Naive thymus-derived CD4-positive, alpha-beta T cell (primary cell): ENCODE data around the gene ARHGAP1. TPM values are rescaled to one million over a fixed set of nuclear protein-coding genes. Genes with fewer than 3 reads are reported as not detected.

Source experiments
- ATAC-seq: fragments of 150-1000 bp; cut with Tn5 transposase; 2 replicates; pipeline ENCODE4 v1.10.0; 2021; ENCODE audit warnings: mild to moderate bottlenecking, moderate library complexity
- CTCF ChIA-PET: fragments of 350-600 bp; sonication (Branson Sonifier 250); formaldehyde crosslinking; loops from one replicate; lab custom pipeline; 2021; ENCODE audit warnings: antibody characterized with exemption; lab: Charles Lee
- POLR2A ChIA-PET: fragments of 350-600 bp; sonication (Branson Sonifier 250); formaldehyde crosslinking; loops from one replicate; lab custom pipeline; 2021; ENCODE audit warnings: antibody characterized with exemption, inconsistent platforms; lab: Charles Lee
- DNase-seq, 9 donors: peaks; one replicate each; pipeline versions ENCODE4 v3.0.0 to v3.0.0-alpha.2; 2020 to 2022; ENCODE audit warnings: mixed read lengths in 1 of 9
- H3K27ac ChIP-seq: one replicate; pipeline ENCODE4 v1.7.0; 2013; ENCODE audit warnings: mild to moderate bottlenecking, low read depth, low read length, moderate library complexity
- H3K27me3 ChIP-seq, 2 donors: one replicate each; pipeline ENCODE4 v1.7.0; 2013; ENCODE audit warnings: low read length in 2 of 2, mild to moderate bottlenecking in 2 of 2, moderate library complexity in 2 of 2; ENCODE audit not compliant: control insufficient read depth in 2 of 2, insufficient read depth in 2 of 2
- H3K36me3 ChIP-seq, 3 experiments: 1 replicate in 2 of 3; 2 replicates in 1 of 3; pipeline ENCODE4 v1.7.0; 2013; ENCODE audit warnings: low read length in 3 of 3, mild to moderate bottlenecking in 3 of 3, moderate library complexity in 1 of 3; ENCODE audit not compliant: insufficient read depth in 3 of 3, control insufficient read depth in 2 of 3
- H3K4me1 ChIP-seq, 2 donors: one replicate each; pipeline ENCODE4 v1.7.0; 2013; ENCODE audit warnings: low read length in 2 of 2, mild to moderate bottlenecking in 2 of 2, moderate library complexity in 1 of 2; ENCODE audit not compliant: control insufficient read depth in 2 of 2, insufficient read depth in 2 of 2
- H3K4me3 ChIP-seq: 2 replicates; pipeline ENCODE4 v1.7.0; 2013; ENCODE audit warnings: mild to moderate bottlenecking, low read length
- H3K9me3 ChIP-seq, 3 experiments: 1 replicate in 2 of 3; 2 replicates in 1 of 3; pipeline ENCODE4 v1.7.0; 2013; ENCODE audit warnings: low read length in 3 of 3; ENCODE audit not compliant: control insufficient read depth in 2 of 3
- H3K27ac Mint-ChIP-seq, 9 donors: one replicate each; pipeline ENCODE4 v1.8.0; 2020 to 2022; ENCODE audit warnings: mixed read lengths in 9 of 9, mild to moderate bottlenecking in 8 of 9, moderate library complexity in 5 of 9, inconsistent platforms in 2 of 9
- H3K27me3 Mint-ChIP-seq, 5 donors: one replicate each; pipeline ENCODE4 v1.8.0; 2021 to 2022; ENCODE audit warnings: mixed read lengths in 5 of 5, mild to moderate bottlenecking in 1 of 5
- H3K36me3 Mint-ChIP-seq, 5 donors: one replicate each; pipeline ENCODE4 v1.8.0; 2020 to 2022; ENCODE audit warnings: mixed read lengths in 5 of 5, mild to moderate bottlenecking in 3 of 5, inconsistent platforms in 1 of 5
- H3K4me1 Mint-ChIP-seq, 7 donors: one replicate each; pipeline ENCODE4 v1.8.0; 2020 to 2022; ENCODE audit warnings: mixed read lengths in 7 of 7, mild to moderate bottlenecking in 3 of 7, inconsistent platforms in 1 of 7
- H3K4me3 Mint-ChIP-seq, 10 donors: one replicate each; pipeline ENCODE4 v1.8.0; 2020 to 2022; ENCODE audit warnings: mild to moderate bottlenecking in 10 of 10, mixed read lengths in 10 of 10, moderate library complexity in 6 of 10, inconsistent platforms in 2 of 10
- H3K9me3 Mint-ChIP-seq, 11 donors: one replicate each; pipeline ENCODE4 v1.8.0; 2020 to 2022; ENCODE audit warnings: mixed read lengths in 11 of 11, mild to moderate bottlenecking in 4 of 11, inconsistent platforms in 1 of 11, moderate library complexity in 1 of 11
- intact Hi-C, 2 donors: fragments of 100-400 bp; cut with micrococcal nuclease; formaldehyde crosslinking; loops; one replicate each; pipeline ENCODE4 v1.15.1; 2023
- polyA plus RNA-seq, 2 donors: library from polyadenylated mRNA; unstranded; fragments of 300-500 nt; fragmentation: Illumina TruSeq; gene quantifications; one replicate each; pipeline ENCODE4 v1.2.3, GENCODE V29; 2021
- total RNA-seq, 6 experiments: library from RNA in 5 of 6; stranded (reverse) in 5 of 6; gene quantifications; 1 replicate in 5 of 6; 2 replicates in 1 of 6; pipeline ENCODE4 v1.2.3 and lab custom pipeline; 2021 to 2026

ARHGAP1 gene
- total and polyA plus RNA-seq, 7 experiments from 2014 or later = 44.2 to 82.5 (median 64.6) TPM

DNA sequence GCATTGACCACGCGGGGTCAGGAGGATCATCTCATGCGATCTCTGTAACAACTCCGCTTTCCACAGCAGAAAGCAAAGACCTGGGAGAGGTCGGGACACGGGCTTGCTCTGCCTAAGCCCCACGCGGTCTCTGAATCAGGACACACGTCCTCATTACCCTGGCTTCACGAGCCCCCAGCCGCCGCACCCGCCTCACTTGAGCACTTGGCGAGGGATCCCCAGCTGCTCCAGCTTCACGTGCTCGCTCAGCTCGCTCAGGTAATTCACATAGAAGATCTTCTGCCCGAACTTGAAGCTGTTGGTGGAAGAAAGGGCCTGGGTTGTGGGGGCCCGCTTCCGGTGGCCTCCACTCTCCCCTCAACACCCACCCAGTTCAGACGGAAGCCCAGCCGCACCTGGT is 19.6 kb downstream of the ARHGAP1 start:
- H3K4me1 ChIP-seq = peaks cover 0 to 16% of the 10 kb centered on the region in 2 donors
- intact Hi-C loops = no loop called here
- H3K4me3 ChIP-seq = no peak overlapping the region
- no peak for ATAC-seq
- CTCF ChIA-PET = no interaction called here
- DNase-seq = no peak
- Mint-ChIP-seq H3K9me3 (no peaks in the 10 kb centered on the region), H3K4me3 (no peak overlapping the region), H3K36me3 (peaks cover 0 to 42% (median 10%) of the 10 kb centered on the region in 5 donors), H3K27me3 (no peaks in the 10 kb centered on the region), H3K4me1 (peaks cover 10 to 28% (median 19%) of the 10 kb centered on the region in 7 donors), H3K27ac (peak overlapping the region in 1 of 9 donors; percentile 43)
- no peaks in the 10 kb centered on the region for H3K9me3 ChIP-seq
- H3K36me3 ChIP-seq = peaks cover 6 to 60% (median 10%) of the 10 kb centered on the region in 3 experiments
- no peak overlapping the region for H3K27ac ChIP-seq
- no peaks in the 10 kb centered on the region for H3K27me3 ChIP-seq
- POLR2A ChIA-PET = no interaction called here

DNA sequence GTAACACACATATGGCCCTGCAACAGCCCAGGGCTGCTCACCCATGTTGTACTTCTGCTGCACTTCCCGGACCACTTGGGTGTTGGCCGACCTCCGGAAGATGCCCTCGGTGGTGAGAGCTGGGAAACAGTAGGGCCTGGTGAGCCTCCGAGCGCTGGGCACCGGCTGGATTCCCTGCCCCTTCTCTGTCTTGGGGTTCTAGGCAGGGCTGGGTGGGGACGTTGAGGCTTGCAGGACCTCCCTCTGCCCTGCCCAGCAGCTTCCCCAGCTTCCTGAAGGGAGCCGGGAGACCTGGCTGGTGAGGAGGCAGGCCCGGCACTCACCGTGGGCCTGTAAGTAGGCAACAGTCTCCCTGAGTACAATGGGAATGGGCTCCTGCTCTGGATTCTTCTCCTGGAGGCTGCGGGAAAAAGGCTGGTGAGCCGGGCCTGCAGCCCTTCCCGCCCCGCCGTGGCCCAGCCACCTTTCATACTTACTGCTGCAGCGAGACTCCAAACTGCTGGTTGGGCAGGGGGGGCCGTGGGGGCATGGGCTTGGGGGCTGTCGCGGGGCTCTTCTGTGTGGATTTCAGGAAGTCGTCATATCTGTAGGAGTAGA is 20.2 kb downstream of the ARHGAP1 start:
- H3K27me3 Mint-ChIP-seq = no peaks in the 10 kb centered on the region
- intact Hi-C loops = no loop called here
- H3K27me3 ChIP-seq = no peaks in the 10 kb centered on the region
- CTCF ChIA-PET = interaction anchor here (0.5 kb wide), 1 partner anchor 336 kb away, joined by 5 read pairs; no protein-coding TSS in a partner anchor
- peaks cover 0 to 42% (median 10%) of the 10 kb centered on the region in 5 donors for H3K36me3 Mint-ChIP-seq
- H3K9me3 ChIP-seq = no peaks in the 10 kb centered on the region
- ATAC-seq (no peak), DNase-seq (no peak)
- H3K4me3 Mint-ChIP-seq = peak overlapping the region in 1 of 10 donors; percentile 20
- POLR2A ChIA-PET = interaction anchor here (10.8 kb wide), 1 partner anchor 17 kb away, joined by 135 read pairs; the partner anchor contains the start of genes ARHGAP1 and ZNF408
- no peak overlapping the region for H3K27ac ChIP-seq
- H3K36me3 ChIP-seq = peaks cover 6 to 56% (median 9%) of the 10 kb centered on the region in 3 experiments
- H3K4me3 ChIP-seq = no peak overlapping the region
- H3K4me1 Mint-ChIP-seq = peaks cover 14 to 33% (median 25%) of the 10 kb centered on the region in 7 donors
- H3K4me1 ChIP-seq = peaks cover 3 to 21% of the 10 kb centered on the region in 2 donors
- H3K27ac Mint-ChIP-seq = peak overlapping the region in 1 of 9 donors; percentile 43
- no peaks in the 10 kb centered on the region for H3K9me3 Mint-ChIP-seq

DNA sequence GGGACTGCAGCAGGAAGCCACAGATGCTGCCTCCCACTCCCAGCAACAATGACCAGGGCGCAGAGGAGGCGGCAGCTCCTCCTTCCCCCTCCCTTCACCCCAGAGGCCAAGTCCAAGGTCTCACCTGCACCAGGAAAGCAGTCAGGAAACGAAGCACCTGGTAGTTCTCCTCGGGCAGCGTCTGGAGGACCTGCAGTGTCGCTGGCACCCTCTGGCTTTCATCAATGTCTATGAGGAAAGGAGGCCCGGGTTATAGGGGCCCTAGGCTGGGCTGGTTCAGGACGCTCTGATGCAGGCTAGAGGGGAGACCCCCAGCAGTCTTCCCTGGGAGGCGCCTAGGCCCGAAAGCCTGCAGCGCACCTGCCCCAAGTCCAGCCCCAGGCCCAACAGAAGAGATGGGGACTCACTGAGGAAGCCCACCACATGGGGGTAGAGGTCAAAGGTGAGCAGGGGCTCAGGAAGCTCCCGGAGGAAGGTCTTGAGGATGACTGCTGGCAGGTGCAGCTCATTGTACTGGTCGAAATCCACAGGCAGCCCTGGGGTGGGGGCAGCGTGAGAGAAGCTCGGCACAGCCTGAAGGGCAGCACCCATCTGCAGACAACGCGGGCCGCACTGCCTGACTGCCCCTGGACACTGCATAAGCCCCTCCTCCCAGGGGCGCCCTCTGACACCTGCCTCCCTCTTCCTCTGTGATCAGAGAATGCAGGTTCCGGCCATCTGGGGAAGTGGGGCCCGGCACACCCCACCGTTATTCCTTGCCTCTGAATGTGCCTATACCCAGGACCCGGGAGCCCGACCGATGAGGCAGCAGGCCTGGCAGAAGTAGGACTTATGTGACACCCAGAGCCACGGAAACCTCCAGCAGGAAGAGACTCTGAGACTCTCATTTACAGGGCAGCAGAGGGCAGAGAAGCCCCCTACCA is 20.9 kb downstream of the ARHGAP1 start:
- CTCF ChIA-PET = interaction anchor here (0.5 to 0.7 kb wide), 2 partner anchors 18 to 335 kb away, joined by 3 to 5 read pairs; no protein-coding TSS in a partner anchor
- H3K9me3 ChIP-seq = no peaks in the 10 kb centered on the region
- H3K4me3 ChIP-seq = no peak overlapping the region
- H3K9me3 Mint-ChIP-seq = no peaks in the 10 kb centered on the region
- peaks cover 11 to 29% of the 10 kb centered on the region in 2 donors for H3K4me1 ChIP-seq
- no peak overlapping the region for H3K4me3 Mint-ChIP-seq
- peaks cover 0 to 40% (median 10%) of the 10 kb centered on the region in 5 donors for H3K36me3 Mint-ChIP-seq
- ATAC-seq (no peak), DNase-seq (no peak)
- H3K27ac Mint-ChIP-seq = peak overlapping the region in 2 of 9 donors; percentile 18 to 21
- H3K36me3 ChIP-seq = peaks cover 6 to 56% (median 9%) of the 10 kb centered on the region in 3 experiments
- H3K27ac ChIP-seq = no peak overlapping the region
- peaks cover 19 to 41% (median 32%) of the 10 kb centered on the region in 7 donors for H3K4me1 Mint-ChIP-seq
- intact Hi-C loops = loop anchor here in 1 of 2 donors (10.0 kb wide), 1 partner anchor 295 kb away; the partner anchor contains the start of gene MDK
- POLR2A ChIA-PET = interaction anchor here (10.8 kb wide), 1 partner anchor 18 kb away, joined by 135 read pairs; the partner anchor contains the start of genes ARHGAP1 and ZNF408
- H3K27me3 ChIP-seq = no peaks in the 10 kb centered on the region
- H3K27me3 Mint-ChIP-seq = no peaks in the 10 kb centered on the region

DNA sequence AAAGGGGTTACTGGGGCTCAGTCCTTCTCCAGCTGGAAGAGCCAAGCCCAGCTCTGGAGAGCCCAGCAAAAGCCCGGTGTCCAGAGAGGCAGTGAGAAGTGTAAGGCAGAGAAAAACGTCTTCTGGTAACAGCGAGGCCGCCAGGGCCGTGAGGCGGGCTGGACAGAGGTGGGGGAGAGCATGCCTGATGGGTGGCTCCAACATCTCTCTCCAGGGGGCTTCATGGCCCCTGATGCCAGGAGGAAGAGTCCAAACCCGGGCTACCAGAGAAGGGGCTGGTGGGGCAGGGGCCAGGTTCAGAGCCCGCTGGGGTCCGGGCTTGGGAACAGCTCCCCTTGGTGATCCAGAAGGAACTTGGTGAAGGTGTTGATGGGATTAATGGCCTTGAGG is 21.7 kb downstream of the ARHGAP1 start:
- H3K36me3 ChIP-seq = peaks cover 0 to 53% (median 9%) of the 10 kb centered on the region in 3 experiments

GRCh38 chr11:46677991-46678740 is 22.3 kb downstream of the ARHGAP1 start:
- Histone ChIP-seq H3K4me1 (peaks cover 23 to 42% of the 10 kb centered on the region in 2 donors), H3K27me3 (no peaks in the 10 kb centered on the region), H3K9me3 (no peaks in the 10 kb centered on the region), H3K4me3 (no peak overlapping the region), H3K27ac (no peak overlapping the region), H3K36me3 (peaks cover 0 to 56% (median 13%) of the 10 kb centered on the region in 3 experiments)
- peak overlapping the region in 7 of 9 donors; percentile 31 to 81 (median 59) for H3K27ac Mint-ChIP-seq
- H3K9me3 Mint-ChIP-seq = no peaks in the 10 kb centered on the region
- no peaks in the 10 kb centered on the region for H3K27me3 Mint-ChIP-seq
- DNase-seq = no peak
- H3K36me3 Mint-ChIP-seq = peaks cover 0 to 35% (median 10%) of the 10 kb centered on the region in 5 donors
- H3K4me3 Mint-ChIP-seq = no peak overlapping the region
- peaks cover 26 to 50% (median 44%) of the 10 kb centered on the region in 7 donors for H3K4me1 Mint-ChIP-seq
- no peak for ATAC-seq
- intact Hi-C loops = loop anchor here in 1 of 2 donors (10.0 kb wide), 1 partner anchor 293 kb away; the partner anchor contains the start of gene MDK
- CTCF ChIA-PET = interaction anchor here (0.7 kb wide), 1 partner anchor 20 kb away, joined by 3 read pairs; no protein-coding TSS in a partner anchor
- POLR2A ChIA-PET = interaction anchor here (10.8 kb wide), 1 partner anchor 20 kb away, joined by 135 read pairs; the partner anchor contains the start of genes ARHGAP1 and ZNF408

More for the DNA sequence above, 21.7 kb downstream of the ARHGAP1 start:
- H3K9me3 Mint-ChIP-seq = no peaks in the 10 kb centered on the region
- ATAC-seq (no peak), DNase-seq (no peak)
- peak overlapping the region in 5 of 9 donors; percentile 12 to 59 (median 34) for H3K27ac Mint-ChIP-seq
- ChIA-PET CTCF (interaction anchor here (0.7 kb wide), 1 partner anchor 19 kb away, joined by 3 read pairs; no protein-coding TSS in a partner anchor), POLR2A (interaction anchor here (10.8 kb wide), 1 partner anchor 19 kb away, joined by 135 read pairs; the partner anchor contains the start of genes ARHGAP1 and ZNF408)
- H3K9me3 ChIP-seq = no peaks in the 10 kb centered on the region
- H3K27me3 ChIP-seq = no peaks in the 10 kb centered on the region
- H3K4me3 Mint-ChIP-seq = no peak overlapping the region
- H3K27ac ChIP-seq = no peak overlapping the region
- H3K27me3 Mint-ChIP-seq = no peaks in the 10 kb centered on the region
- intact Hi-C loops = loop anchor here in 1 of 2 donors (10.0 kb wide), 1 partner anchor 294 kb away; the partner anchor contains the start of gene MDK
- peaks cover 23 to 44% (median 40%) of the 10 kb centered on the region in 7 donors for H3K4me1 Mint-ChIP-seq
- H3K4me3 ChIP-seq = no peak overlapping the region
- H3K36me3 Mint-ChIP-seq = peaks cover 0 to 36% (median 10%) of the 10 kb centered on the region in 5 donors
- H3K4me1 ChIP-seq = peaks cover 17 to 36% of the 10 kb centered on the region in 2 donors
